Ectodermal cell (in vitro differentiated cells): ENCODE data around the gene IFT81. TPM values are rescaled to one million over a fixed set of nuclear protein-coding genes. Genes with fewer than 3 reads are reported as not detected.
"Not testable (repeated sequence)": the region's sequence is repeated elsewhere in the genome, so short reads cannot be mapped to it uniquely, and the experiment has no call there.

Experiments used
- H3K27ac ChIP-seq: 2 replicates; pipeline ENCODE4 v1.7.0; 2013; ENCODE audit warnings: mild to moderate bottlenecking, low read depth, low read length; ENCODE audit not compliant: insufficient read depth, poor library complexity, severe bottlenecking
- H3K27me3 ChIP-seq: 2 replicates; pipeline ENCODE4 v1.7.0; 2013; ENCODE audit warnings: mild to moderate bottlenecking, low read length; ENCODE audit not compliant: insufficient read depth, control insufficient read depth, poor library complexity, severe bottlenecking
- H3K36me3 ChIP-seq: one replicate; pipeline ENCODE4 v1.7.0; 2013; ENCODE audit warnings: low read length; ENCODE audit not compliant: control insufficient read depth, insufficient read depth
- H3K4me1 ChIP-seq: one replicate; pipeline ENCODE4 v1.7.0; 2013; ENCODE audit warnings: low read length; ENCODE audit not compliant: control insufficient read depth, insufficient read depth
- H3K4me3 ChIP-seq: 2 replicates; pipeline ENCODE4 v1.7.0; 2013; ENCODE audit warnings: low read depth, low read length, control low read depth; ENCODE audit not compliant: insufficient read depth
- H3K9me3 ChIP-seq: 2 replicates; pipeline ENCODE4 v1.7.0; 2013; ENCODE audit warnings: mild to moderate bottlenecking, low read length, moderate library complexity; ENCODE audit not compliant: control insufficient read depth
- WGBS, 2 experiments: methylation state at CpG; one replicate each; pipeline ENCODE4 v1.1.7; 2013; ENCODE audit warnings: missing lambda C conversion rate in 2 of 2; 5-methylcytosine and 5-hydroxymethylcytosine counted together
- polyA plus RNA-seq, 4 experiments: library from polyadenylated mRNA; stranded (reverse); fragments of 50-300 nt; gene quantifications; one replicate each; pipeline ENCODE4 v1.2.3, GENCODE V29; 2013

Gene IFT81
- polyA plus RNA-seq (2013, experiment 1 of 4): 51.3 TPM
- polyA plus RNA-seq (2013, experiment 2 of 4): 52.6 TPM
- polyA plus RNA-seq (2013, experiment 3 of 4): 37.2 TPM
- 43.9 TPM for polyA plus RNA-seq (2013, experiment 4 of 4)

- 1% methylated on average over 61 of the region's 61 CpGs for WGBS, 2 experiments
- Histone ChIP-seq H3K27me3 (peaks cover 5% of the 10 kb centered on the region), H3K4me3 (peak within 1 kb of the TSS; percentile 60), H3K4me1 (peaks cover 8% of the 10 kb centered on the region), H3K9me3 (no peaks in the 10 kb centered on the region), H3K27ac (peak within 1 kb of the TSS; percentile 52), H3K36me3 (peaks cover 14% of the 10 kb centered on the region)
Observed at GRCh38 chr12:110124269-110124995, at the start of gene IFT81. TSS of gene IFT81 (plus strand) at chr12:110124357. CDS start at chr12:110127381, 3,024 bp downstream.

GRCh38 chr12:110075880-110076279, 48.3 kb upstream of the IFT81 start:
- H3K4me3 ChIP-seq: no peak overlapping the region
- WGBS, 2 experiments: 80 to 90% methylated on average over 1 of the region's 1 CpG

GRCh38 chr12:110077800-110078199, 46.4 kb upstream of the IFT81 start:
- Histone ChIP-seq H3K9me3 (no peaks in the 10 kb centered on the region), H3K27me3 (no peaks in the 10 kb centered on the region), H3K4me3 (no peak overlapping the region), H3K36me3 (no peaks in the 10 kb centered on the region), H3K4me1 (no peaks in the 10 kb centered on the region), H3K27ac (no peak overlapping the region)
- 94 to 95% methylated on average over 3 to 4 of the region's 4 CpGs for WGBS, 2 experiments

More at GRCh38 chr12:110075880-110076279, 48.3 kb upstream of the IFT81 start:
- Histone ChIP-seq H3K36me3 (no peaks in the 10 kb centered on the region), H3K4me1 (no peaks in the 10 kb centered on the region), H3K27ac (no peak overlapping the region), H3K9me3 (no peaks in the 10 kb centered on the region), H3K27me3 (no peaks in the 10 kb centered on the region)

GRCh38 chr12:110079477-110080400, 44.4 kb upstream of the IFT81 start:
- no peaks in the 10 kb centered on the region for H3K27me3 ChIP-seq
- H3K4me3 ChIP-seq: no peak overlapping the region
- no peak overlapping the region for H3K27ac ChIP-seq
- no peaks in the 10 kb centered on the region for H3K4me1 ChIP-seq
- H3K9me3 ChIP-seq: no peaks in the 10 kb centered on the region
- WGBS, 2 experiments: 91 to 93% methylated on average over 24 of the region's 24 CpGs
- H3K36me3 ChIP-seq: no peaks in the 10 kb centered on the region

- H3K4me3 ChIP-seq: no peak overlapping the region
- no peaks in the 10 kb centered on the region for H3K36me3 ChIP-seq
- H3K27ac ChIP-seq: no peak overlapping the region
- 90 to 96% methylated on average over 7 of the region's 7 CpGs for WGBS, 2 experiments
- no peaks in the 10 kb centered on the region for H3K4me1 ChIP-seq
- H3K9me3 ChIP-seq: no peaks in the 10 kb centered on the region
- no peaks in the 10 kb centered on the region for H3K27me3 ChIP-seq
Observed at GRCh38 chr12:110080410-110080809, 43.7 kb upstream of the IFT81 start.

- Histone ChIP-seq H3K27ac (no peak overlapping the region), H3K27me3 (no peaks in the 10 kb centered on the region)
- WGBS, 2 experiments: 91 to 96% methylated on average over 4 of the region's 4 CpGs
Observed at GRCh38 chr12:110084314-110085015, 39.7 kb upstream of the IFT81 start.

GRCh38 chr12:110088216-110088615, 35.9 kb upstream of the IFT81 start:
- H3K36me3 ChIP-seq, H3K4me1 ChIP-seq, H3K4me3 ChIP-seq, H3K9me3 ChIP-seq, H3K27ac ChIP-seq, H3K27me3 ChIP-seq: not testable (repeated sequence)
- WGBS, 2 experiments: 90 to 93% methylated on average over 6 of the region's 6 CpGs

More at GRCh38 chr12:110084314-110085015, 39.7 kb upstream of the IFT81 start:
- no peaks in the 10 kb centered on the region for H3K4me1 ChIP-seq
- no peaks in the 10 kb centered on the region for H3K9me3 ChIP-seq
- no peaks in the 10 kb centered on the region for H3K36me3 ChIP-seq
- H3K4me3 ChIP-seq: no peak overlapping the region

- Histone ChIP-seq H3K27ac (no peak overlapping the region), H3K9me3 (no peaks in the 10 kb centered on the region), H3K4me3 (no peak overlapping the region), H3K36me3 (no peaks in the 10 kb centered on the region), H3K4me1 (no peaks in the 10 kb centered on the region), H3K27me3 (no peaks in the 10 kb centered on the region)
- 93 to 94% methylated on average over 5 of the region's 5 CpGs for WGBS, 2 experiments
Observed at GRCh38 chr12:110088936-110089335, 35.2 kb upstream of the IFT81 start.

GRCh38 chr12:110090266-110091135, 33.7 kb upstream of the IFT81 start:
- Histone ChIP-seq H3K36me3 (no peaks in the 10 kb centered on the region), H3K4me3 (no peak overlapping the region), H3K27ac (no peak overlapping the region), H3K4me1 (no peaks in the 10 kb centered on the region), H3K9me3 (no peaks in the 10 kb centered on the region), H3K27me3 (no peaks in the 10 kb centered on the region)
- 86 to 87% methylated on average over 8 of the region's 8 CpGs for WGBS, 2 experiments
